ENCODE results near the gene PHACTR1. TPM values are rescaled to one million over a fixed set of nuclear protein-coding genes. Genes with fewer than 3 reads are reported as not detected.

The PHACTR1 gene
- total RNA-seq, 1 experiment from 2014 or later, result 0.05 TPM

DNA sequence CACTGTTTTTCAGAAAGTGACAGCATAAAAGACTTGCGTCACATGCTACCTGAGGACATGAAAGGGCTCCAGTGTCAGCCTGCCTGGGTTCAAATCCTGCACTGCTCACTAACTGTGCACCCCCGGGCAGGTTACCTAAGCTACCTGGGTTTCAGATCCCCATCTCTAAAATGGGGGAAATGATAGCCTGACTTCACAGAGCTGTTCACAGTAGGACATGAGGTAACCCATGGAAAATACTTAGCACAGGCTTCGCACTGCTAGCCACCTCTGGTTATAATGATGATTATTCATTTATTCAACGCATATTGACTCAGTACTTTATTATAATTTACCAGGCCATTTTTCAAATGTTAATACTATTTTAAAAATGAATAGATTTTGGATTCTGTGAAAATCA lies 588.7 kb downstream of the PHACTR1 start:
- in situ Hi-C loops (cut with HindIII; ENCODE audit: low pct_unique_long_range_greater_than_20kb, low sequenced_read_pairs) (no loop called here), intact Hi-C loops (cut with micrococcal nuclease; ENCODE audit: unreplicated experiment) (no loop called here)
- Histone ChIP-seq H3K27ac (ENCODE audit: low read length) (no peak overlapping the region), H3K4me3 (ENCODE audit: low read depth in 2 of 2, low read length in 2 of 2) (no peak overlapping the region), H3K4me1 (ENCODE audit: control insufficient read depth, insufficient read depth, low read length) (no peaks in the 10 kb centered on the region), H3K36me3 (ENCODE audit: control insufficient read depth, insufficient read depth, low read length) (peaks cover 16% of the 10 kb centered on the region), H3K27me3 (ENCODE audit: control insufficient read depth, insufficient read depth, low read length) (no peaks in the 10 kb centered on the region), H3K9me3 (ENCODE audit: control insufficient read depth, insufficient read depth, low read depth, low read length) (no peaks in the 10 kb centered on the region)
- TF ChIP-seq POLR2AphosphoS5 (IDR thresholded peaks at IDR 0.05; ENCODE audit: low read depth, low read length) (no peak), SIN3A (IDR thresholded peaks at IDR 0.05; ENCODE audit: borderline replicate concordance, insufficient read depth, low read depth, low read length) (no peak), TCF7L2 (IDR thresholded peaks at IDR 0.05; ENCODE audit: low read depth, low read length) (no peak)
- TF ChIP-seq, protein P1, sequence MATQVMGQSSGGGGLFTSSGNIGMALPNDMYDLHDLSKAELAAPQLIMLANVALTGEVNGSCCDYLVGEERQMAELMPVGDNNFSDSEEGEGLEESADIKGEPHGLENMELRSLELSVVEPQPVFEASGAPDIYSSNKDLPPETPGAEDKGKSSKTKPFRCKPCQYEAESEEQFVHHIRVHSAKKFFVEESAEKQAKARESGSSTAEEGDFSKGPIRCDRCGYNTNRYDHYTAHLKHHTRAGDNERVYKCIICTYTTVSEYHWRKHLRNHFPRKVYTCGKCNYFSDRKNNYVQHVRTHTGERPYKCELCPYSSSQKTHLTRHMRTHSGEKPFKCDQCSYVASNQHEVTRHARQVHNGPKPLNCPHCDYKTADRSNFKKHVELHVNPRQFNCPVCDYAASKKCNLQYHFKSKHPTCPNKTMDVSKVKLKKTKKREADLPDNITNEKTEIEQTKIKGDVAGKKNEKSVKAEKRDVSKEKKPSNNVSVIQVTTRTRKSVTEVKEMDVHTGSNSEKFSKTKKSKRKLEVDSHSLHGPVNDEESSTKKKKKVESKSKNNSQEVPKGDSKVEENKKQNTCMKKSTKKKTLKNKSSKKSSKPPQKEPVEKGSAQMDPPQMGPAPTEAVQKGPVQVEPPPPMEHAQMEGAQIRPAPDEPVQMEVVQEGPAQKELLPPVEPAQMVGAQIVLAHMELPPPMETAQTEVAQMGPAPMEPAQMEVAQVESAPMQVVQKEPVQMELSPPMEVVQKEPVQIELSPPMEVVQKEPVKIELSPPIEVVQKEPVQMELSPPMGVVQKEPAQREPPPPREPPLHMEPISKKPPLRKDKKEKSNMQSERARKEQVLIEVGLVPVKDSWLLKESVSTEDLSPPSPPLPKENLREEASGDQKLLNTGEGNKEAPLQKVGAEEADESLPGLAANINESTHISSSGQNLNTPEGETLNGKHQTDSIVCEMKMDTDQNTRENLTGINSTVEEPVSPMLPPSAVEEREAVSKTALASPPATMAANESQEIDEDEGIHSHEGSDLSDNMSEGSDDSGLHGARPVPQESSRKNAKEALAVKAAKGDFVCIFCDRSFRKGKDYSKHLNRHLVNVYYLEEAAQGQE (IDR thresholded peaks at IDR 0.05; ENCODE audit: insufficient read depth in 1 of 2, low read depth in 2 of 2, low read length in 1 of 2), result no peak
- TF ChIP-seq, protein P2, sequence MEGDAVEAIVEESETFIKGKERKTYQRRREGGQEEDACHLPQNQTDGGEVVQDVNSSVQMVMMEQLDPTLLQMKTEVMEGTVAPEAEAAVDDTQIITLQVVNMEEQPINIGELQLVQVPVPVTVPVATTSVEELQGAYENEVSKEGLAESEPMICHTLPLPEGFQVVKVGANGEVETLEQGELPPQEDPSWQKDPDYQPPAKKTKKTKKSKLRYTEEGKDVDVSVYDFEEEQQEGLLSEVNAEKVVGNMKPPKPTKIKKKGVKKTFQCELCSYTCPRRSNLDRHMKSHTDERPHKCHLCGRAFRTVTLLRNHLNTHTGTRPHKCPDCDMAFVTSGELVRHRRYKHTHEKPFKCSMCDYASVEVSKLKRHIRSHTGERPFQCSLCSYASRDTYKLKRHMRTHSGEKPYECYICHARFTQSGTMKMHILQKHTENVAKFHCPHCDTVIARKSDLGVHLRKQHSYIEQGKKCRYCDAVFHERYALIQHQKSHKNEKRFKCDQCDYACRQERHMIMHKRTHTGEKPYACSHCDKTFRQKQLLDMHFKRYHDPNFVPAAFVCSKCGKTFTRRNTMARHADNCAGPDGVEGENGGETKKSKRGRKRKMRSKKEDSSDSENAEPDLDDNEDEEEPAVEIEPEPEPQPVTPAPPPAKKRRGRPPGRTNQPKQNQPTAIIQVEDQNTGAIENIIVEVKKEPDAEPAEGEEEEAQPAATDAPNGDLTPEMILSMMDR (IDR thresholded peaks at IDR 0.05), result no peak
- CTCF ChIA-PET, result no interaction called here
- POLR2A ChIA-PET, result no interaction called here
- no peak for DNase-seq (ENCODE audit: low read depth, low spot score)
- no peak for ATAC-seq
- no TSS peak for BruUV-seq (replicated peaks)

DNA sequence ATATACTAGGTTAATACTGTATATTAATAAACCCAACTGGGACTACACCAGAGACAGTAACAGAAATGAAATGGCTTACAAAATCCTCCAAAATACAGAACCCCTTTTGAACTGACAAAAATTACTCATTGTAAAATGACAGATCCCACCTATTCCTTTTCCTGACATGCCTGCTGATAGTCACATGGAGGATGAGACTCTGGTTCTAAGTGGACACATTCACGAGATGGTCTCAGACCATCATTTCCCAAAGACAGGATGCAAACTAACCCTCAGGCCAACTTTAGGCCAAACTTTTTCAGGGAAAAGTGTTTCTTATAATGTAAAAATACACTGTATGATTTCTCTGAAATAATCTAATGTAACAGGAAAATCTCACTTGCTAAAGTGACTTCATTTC lies 589.2 kb downstream of the PHACTR1 start:
- no peak for DNase-seq (ENCODE audit: low read depth, low spot score)
- ChIA-PET CTCF (no interaction called here), POLR2A (no interaction called here)
- H3K36me3 ChIP-seq (ENCODE audit: control insufficient read depth, insufficient read depth, low read length), result peaks cover 16% of the 10 kb centered on the region
- no TSS peak for BruUV-seq (replicated peaks)
- in situ Hi-C loops (cut with HindIII; ENCODE audit: low pct_unique_long_range_greater_than_20kb, low sequenced_read_pairs) (no loop called here), intact Hi-C loops (cut with micrococcal nuclease; ENCODE audit: unreplicated experiment) (no loop called here)
- no peak for TF ChIP-seq TCF7L2 (IDR thresholded peaks at IDR 0.05; ENCODE audit: low read depth, low read length)
- H3K4me3 ChIP-seq (ENCODE audit: low read depth in 2 of 2, low read length in 2 of 2), result no peak overlapping the region
- no peaks in the 10 kb centered on the region for H3K9me3 ChIP-seq (ENCODE audit: control insufficient read depth, insufficient read depth, low read depth, low read length)
- no peak overlapping the region for H3K27ac ChIP-seq (ENCODE audit: low read length)
- H3K4me1 ChIP-seq (ENCODE audit: control insufficient read depth, insufficient read depth, low read length), result no peaks in the 10 kb centered on the region
- no peaks in the 10 kb centered on the region for H3K27me3 ChIP-seq (ENCODE audit: control insufficient read depth, insufficient read depth, low read length)
- ATAC-seq, result no peak

DNA sequence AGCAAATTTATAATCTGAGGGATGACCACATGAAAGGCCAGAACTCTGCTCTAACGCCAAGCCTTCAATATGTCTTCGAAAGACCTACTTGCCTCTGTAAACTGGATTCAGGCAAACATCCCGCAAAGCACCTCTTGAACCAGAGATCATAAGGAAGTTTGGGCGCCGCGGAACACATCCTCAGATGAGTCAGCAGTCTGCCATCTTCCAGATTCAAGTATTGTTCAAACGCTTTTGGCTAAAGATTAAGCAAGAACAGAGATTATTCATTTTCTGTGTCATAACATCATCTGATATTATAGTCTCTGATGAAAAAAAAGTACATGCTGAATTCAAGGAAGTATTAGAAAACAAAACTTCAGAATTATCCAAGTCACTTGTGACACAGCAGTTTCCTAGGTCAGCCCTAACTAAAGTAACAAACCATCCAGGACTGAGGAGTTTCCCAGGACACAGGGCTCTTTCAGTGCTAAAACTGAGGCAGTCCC lies 591.0 kb downstream of the PHACTR1 start:
- TF ChIP-seq, protein P1 (IDR thresholded peaks at IDR 0.05; ENCODE audit: insufficient read depth in 1 of 2, low read depth in 2 of 2, low read length in 1 of 2), result no peak
- TF ChIP-seq SIN3A (IDR thresholded peaks at IDR 0.05; ENCODE audit: borderline replicate concordance, insufficient read depth, low read depth, low read length) (no peak), POLR2AphosphoS5 (IDR thresholded peaks at IDR 0.05; ENCODE audit: low read depth, low read length) (no peak), TCF7L2 (IDR thresholded peaks at IDR 0.05; ENCODE audit: low read depth, low read length) (no peak)
- TF ChIP-seq, protein P2 (IDR thresholded peaks at IDR 0.05), result no peak
- H3K36me3 ChIP-seq (ENCODE audit: control insufficient read depth, insufficient read depth, low read length), result peaks cover 16% of the 10 kb centered on the region
- ChIA-PET POLR2A (no interaction called here), CTCF (interaction anchor here (0.6 kb wide), 1 partner anchor 50 kb away, joined by 6 read pairs; no protein-coding TSS in a partner anchor)
- intact Hi-C loops (cut with micrococcal nuclease; ENCODE audit: unreplicated experiment), result no loop called here
- BruUV-seq (replicated peaks), result no TSS peak
- no peak overlapping the region for H3K4me3 ChIP-seq (ENCODE audit: low read depth in 2 of 2, low read length in 2 of 2)
- no peaks in the 10 kb centered on the region for H3K9me3 ChIP-seq (ENCODE audit: control insufficient read depth, insufficient read depth, low read depth, low read length)
- H3K27me3 ChIP-seq (ENCODE audit: control insufficient read depth, insufficient read depth, low read length), result no peaks in the 10 kb centered on the region
- no peak for DNase-seq (ENCODE audit: low read depth, low spot score)
- in situ Hi-C loops (cut with HindIII; ENCODE audit: low pct_unique_long_range_greater_than_20kb, low sequenced_read_pairs), result no loop called here
- no peak for ATAC-seq
- H3K27ac ChIP-seq (ENCODE audit: low read length), result no peak overlapping the region
- no peaks in the 10 kb centered on the region for H3K4me1 ChIP-seq (ENCODE audit: control insufficient read depth, insufficient read depth, low read length)
